A549 (cell line): ENCODE data around the gene GSAP. TPM values are rescaled to one million over a fixed set of nuclear protein-coding genes. Genes with fewer than 3 reads are reported as not detected.

ENCODE experiments used
- ATAC-seq, 2 experiments: fragments of 200-7000 bp in 1 of 2; fragments of >200 bp in 1 of 2; cut with Nextera tagmentation in 1 of 2; cut with Tn5 transposase in 1 of 2; 3 replicates each; pipeline versions ENCODE4 v1.8.0 to v1.9.1; 2018 to 2020; ENCODE audit warnings: mild to moderate bottlenecking in 1 of 2, moderate library complexity in 1 of 2
- CTCF ChIA-PET: fragments of 300-600 bp; sonication (Branson Sonifier 250); formaldehyde crosslinking; extraction: SDS; loops from one replicate; lab custom pipeline; 2021; ENCODE audit warnings: antibody characterized with exemption, inconsistent platforms; lab: Yijun Ruan, JAX
- POLR2A ChIA-PET: fragments of 350-600 bp; formaldehyde crosslinking; extraction: SDS; loops from one replicate; lab custom pipeline; 2021; ENCODE audit warnings: antibody characterized with exemption, inconsistent platforms; lab: Yijun Ruan, JAX
- DNase-seq, 2 experiments: peaks; one replicate each; pipeline versions ENCODE4 v3.0.0 to v3.0.0-alpha.2; 2011 to 2016; ENCODE audit warnings: low read depth in 1 of 2, low spot score in 1 of 2
- FAIRE-seq: peaks from 2 replicates; lab custom pipeline; 2011; peaks lifted over from hg19 to GRCh38; lab: Jason Lieb, UNC
- H3K27ac ChIP-seq, 2 experiments: fragments of >200 bp; sonication (Bioruptor Twin); formaldehyde crosslinking; 3 replicates each; pipeline ENCODE4 v1.5.1; 2016 to 2017
- H3K4me1 ChIP-seq: fragments of >200 bp; sonication (Bioruptor Twin); formaldehyde crosslinking; 3 replicates; pipeline ENCODE4 v1.6.1; 2016
- H3K4me2 ChIP-seq: fragments of >200 bp; sonication (Bioruptor Twin); formaldehyde crosslinking; 3 replicates; pipeline ENCODE4 v1.6.1; 2016
- H3K4me3 ChIP-seq: fragments of >200 bp; sonication (Bioruptor Twin); formaldehyde crosslinking; 3 replicates; pipeline ENCODE4 v1.5.1; 2016
- H3K9me3 ChIP-seq: fragments of >200 bp; sonication (Bioruptor Twin); formaldehyde crosslinking; 3 replicates; pipeline ENCODE4 v1.6.1; 2016
- CEBPB ChIP-seq, 2 experiments: fragments of >200 bp in 1 of 2; sonication (Bioruptor Twin) in 1 of 2; formaldehyde crosslinking in 1 of 2; IDR thresholded peaks; 2 replicates each; pipeline ENCODE4 v1.6.1; 2012 to 2016
- EHF ChIP-seq: fragments of 250-450 bp; sonication (Bioruptor Pico); IDR thresholded peaks from 2 replicates; pipeline ENCODE4 v1.5.0; 2020; ENCODE audit warnings: mild to moderate bottlenecking
- EP300 ChIP-seq, 2 experiments: fragments of >200 bp; sonication (Bioruptor Twin); formaldehyde crosslinking; IDR thresholded peaks; 2 replicates in 1 of 2; 3 replicates in 1 of 2; pipeline ENCODE4 v1.6.1; 2016 to 2017
- FOSB ChIP-seq: fragments of 250-450 bp; sonication (Bioruptor Pico); IDR thresholded peaks from 2 replicates; pipeline ENCODE4 v1.5.0; 2020; ENCODE audit warnings: mild to moderate bottlenecking, moderate library complexity
- FOSL2 ChIP-seq, 2 experiments: fragments of 450-650 bp in 1 of 2; fragments of >200 bp in 1 of 2; sonication (Bioruptor Twin) in 1 of 2; formaldehyde crosslinking; IDR thresholded peaks; 2 replicates each; pipeline versions ENCODE4 v1.5.0 to v1.6.1; 2016 to 2020; ENCODE audit warnings: mild to moderate bottlenecking in 1 of 2, moderate library complexity in 1 of 2
- HOXB5 ChIP-seq: fragments of 250-450 bp; sonication (Bioruptor Pico); IDR thresholded peaks from 2 replicates; pipeline ENCODE4 v1.5.0; 2020; ENCODE audit warnings: mild to moderate bottlenecking, moderate library complexity
- JUN ChIP-seq, 2 experiments: fragments of >200 bp; sonication (Bioruptor Twin); formaldehyde crosslinking; IDR thresholded peaks; 2 replicates in 1 of 2; 3 replicates in 1 of 2; pipeline ENCODE4 v1.6.1; 2016 to 2017
- KDM1A ChIP-seq: fragments of 200-600 bp; sonication (generic); IDR thresholded peaks from 2 replicates; pipeline ENCODE4 v1.6.1; 2016; ENCODE audit warnings: low read depth, mild to moderate bottlenecking
- KDM5A ChIP-seq: fragments of 200-600 bp; sonication (generic); IDR thresholded peaks from 2 replicates; pipeline ENCODE4 v1.6.1; 2016; ENCODE audit warnings: antibody characterized with exemption, mild to moderate bottlenecking
- MAFK ChIP-seq: fragments of 450-650 bp; IDR thresholded peaks from 2 replicates; pipeline ENCODE4 v1.6.1; 2014; ENCODE audit not compliant: partially characterized antibody
- PHF8 ChIP-seq: fragments of 200-600 bp; sonication (generic); IDR thresholded peaks from 2 replicates; pipeline ENCODE4 v1.6.1; 2016; ENCODE audit warnings: low read depth, mild to moderate bottlenecking, antibody characterized with exemption, moderate library complexity, borderline replicate concordance
- RAD21 ChIP-seq, 2 experiments: fragments of >200 bp in 1 of 2; sonication (Bioruptor Twin) in 1 of 2; formaldehyde crosslinking in 1 of 2; IDR thresholded peaks in 1 of 2; conservative IDR thresholded peaks in 1 of 2; 2 replicates in 1 of 2; 3 replicates in 1 of 2; pipeline ENCODE4 v1.6.1; 2012 to 2018; ENCODE audit warnings: inconsistent platforms in 1 of 2
- RCOR1 ChIP-seq: fragments of 150-350 bp; IDR thresholded peaks from 2 replicates; pipeline ENCODE4 v1.6.1; 2014; ENCODE audit warnings: antibody characterized with exemption, low read length, low read depth
- RFX5 ChIP-seq: fragments of 450-650 bp; IDR thresholded peaks from 2 replicates; pipeline ENCODE4 v1.7.1; 2014; ENCODE audit warnings: antibody characterized with exemption, mild to moderate bottlenecking, moderate library complexity
- RNF2 ChIP-seq: fragments of 200-600 bp; sonication (generic); IDR thresholded peaks from 2 replicates; pipeline ENCODE4 v1.6.1; 2016; ENCODE audit warnings: low read depth, mild to moderate bottlenecking, antibody characterized with exemption, moderate library complexity, borderline replicate concordance
- SMC3 ChIP-seq: fragments of >200 bp; sonication (Bioruptor Twin); formaldehyde crosslinking; IDR thresholded peaks from 3 replicates; pipeline ENCODE4 v1.6.1; 2018; ENCODE audit warnings: inconsistent platforms
- SREBF2 ChIP-seq: fragments of 450-650 bp; IDR thresholded peaks from 2 replicates; pipeline ENCODE4 v1.6.1; 2014; ENCODE audit warnings: mild to moderate bottlenecking, moderate library complexity
- ZC3H11A ChIP-seq: fragments of 450-650 bp; IDR thresholded peaks from 2 replicates; pipeline ENCODE4 v1.6.1; 2014; ENCODE audit warnings: antibody characterized with exemption, mild to moderate bottlenecking
- ZFP36 ChIP-seq: fragments of 450-650 bp; IDR thresholded peaks from 2 replicates; pipeline ENCODE4 v1.6.1; 2014; ENCODE audit warnings: borderline replicate concordance; ENCODE audit not compliant: partially characterized antibody
- WGBS: methylation state at CpG from one replicate; pipeline ENCODE4 v1.1.6; 2017; ENCODE audit errors: missing lambda C conversion rate; 5-methylcytosine and 5-hydroxymethylcytosine counted together
- polyA plus RNA-seq, 4 experiments: library from polyadenylated mRNA; depleted of rRNA in 3 of 4; stranded (reverse); fragments of >200 nt; fragmentation: RNase III in 1 of 4; extraction: RNeasy Plus Mini Kit Qiagen cat#74134 plus additional on column Dnase treatment in 1 of 4; gene quantifications; 2 replicates in 3 of 4; 3 replicates in 1 of 4; pipeline ENCODE4 v1.2.3, GENCODE V29; 2011 to 2017
- TF ChIP-seq, protein P1 (sequence below): fragments of 250-450 bp; sonication (Bioruptor Pico); IDR thresholded peaks from 2 replicates; pipeline ENCODE4 v1.5.0; 2020; ENCODE audit warnings: low read depth, mild to moderate bottlenecking, moderate library complexity
- TF ChIP-seq, protein P2 (sequence below): fragments of 150-350 bp; IDR thresholded peaks from 2 replicates; pipeline ENCODE4 v1.6.1; 2014; ENCODE audit warnings: low read depth, mild to moderate bottlenecking, low read length
- TF ChIP-seq, protein P3 (sequence below): fragments of >200 bp; sonication (Bioruptor Twin); formaldehyde crosslinking; IDR thresholded peaks from 3 replicates; pipeline ENCODE4 v1.5.1; 2016

GSAP gene
- polyA plus RNA-seq, 2 of the 4 experiments (the other 2 are of a cell fraction) = 4.1 to 18.6 TPM

DNA sequence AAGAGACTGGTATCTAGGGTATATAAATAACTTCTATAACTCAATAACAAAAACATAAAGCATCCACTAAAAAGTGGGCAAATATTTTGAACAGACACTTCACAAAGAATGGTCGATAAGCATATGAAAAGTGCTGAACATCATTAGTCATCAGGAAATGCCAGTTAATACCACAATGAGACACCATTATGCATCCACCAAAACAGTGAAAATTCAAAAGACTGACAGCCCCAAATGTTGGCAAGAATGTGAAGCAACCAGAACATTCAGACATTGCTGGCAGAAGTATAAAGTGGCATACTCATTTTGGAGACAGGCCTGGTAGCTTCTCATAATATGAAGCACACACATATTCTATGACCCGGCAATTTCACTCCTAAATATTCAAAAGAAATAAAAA, 26.5 kb upstream of the GSAP start:
- H3K4me2 ChIP-seq = no peak overlapping the region
- H3K4me1 ChIP-seq = peaks cover 48% of the 10 kb centered on the region
- ATAC-seq (no peak), FAIRE-seq (no peak), DNase-seq (no peak)
- no peak for TF ChIP-seq EHF
- TF ChIP-seq PHF8 = no peak
- no peak for TF ChIP-seq FOSL2 (IDR thresholded peaks at IDR 0.05)
- 0 out of 2 replicates have a peak, but pooled peaks have one; percentile 9 for TF ChIP-seq FOSL2 (CRISPR knock-in tag; IDR thresholded peaks at IDR 0.05)
- TF ChIP-seq, protein P1, sequence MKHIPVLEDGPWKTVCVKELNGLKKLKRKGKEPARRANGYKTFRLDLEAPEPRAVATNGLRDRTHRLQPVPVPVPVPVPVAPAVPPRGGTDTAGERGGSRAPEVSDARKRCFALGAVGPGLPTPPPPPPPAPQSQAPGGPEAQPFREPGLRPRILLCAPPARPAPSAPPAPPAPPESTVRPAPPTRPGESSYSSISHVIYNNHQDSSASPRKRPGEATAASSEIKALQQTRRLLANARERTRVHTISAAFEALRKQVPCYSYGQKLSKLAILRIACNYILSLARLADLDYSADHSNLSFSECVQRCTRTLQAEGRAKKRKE = no peak
- TF ChIP-seq RNF2 = no peak
- no peaks in the 10 kb centered on the region for H3K9me3 ChIP-seq
- H3K27ac ChIP-seq = peak overlapping the region; percentile 16 to 19; a peak in 3 of 6 replicates
- POLR2A ChIA-PET = interaction anchor here (0.8 kb wide), 1 partner anchor 93 kb away, joined by 3 read pairs; no protein-coding TSS in a partner anchor
- CTCF ChIA-PET = interaction anchor here (0.8 kb wide), 1 partner anchor 209 kb away, joined by 4 read pairs; no protein-coding TSS in a partner anchor
- WGBS = 58% methylated on average over 2 of the region's 2 CpGs
- H3K4me3 ChIP-seq = no peak overlapping the region

DNA sequence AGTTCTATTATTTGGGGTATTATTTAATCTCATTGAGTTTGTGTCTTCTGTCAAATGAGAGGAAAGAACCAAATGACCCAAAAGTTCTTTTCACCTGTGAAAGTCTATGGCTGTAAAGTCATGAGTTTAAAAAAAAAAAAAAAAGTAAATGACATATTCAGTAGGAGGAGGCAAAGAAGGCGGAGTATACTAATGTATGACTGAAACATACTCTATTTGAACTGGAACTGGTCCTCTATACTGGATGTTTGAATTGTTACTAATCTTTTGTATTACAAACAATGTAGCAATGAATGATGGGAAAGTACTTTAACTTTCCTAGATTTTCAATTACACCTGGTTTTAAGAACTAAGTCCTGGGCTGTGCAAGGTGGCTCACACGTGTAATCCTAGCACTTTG, 24.9 kb upstream of the GSAP start:
- no peak for TF ChIP-seq SREBF2
- no peak for TF ChIP-seq KDM5A
- TF ChIP-seq SMC3 = no peak
- TF ChIP-seq RNF2 = no peak
- TF ChIP-seq EP300 (IDR thresholded peaks at IDR 0.05) = no peak
- TF ChIP-seq RCOR1 = no peak
- TF ChIP-seq, protein P2, sequence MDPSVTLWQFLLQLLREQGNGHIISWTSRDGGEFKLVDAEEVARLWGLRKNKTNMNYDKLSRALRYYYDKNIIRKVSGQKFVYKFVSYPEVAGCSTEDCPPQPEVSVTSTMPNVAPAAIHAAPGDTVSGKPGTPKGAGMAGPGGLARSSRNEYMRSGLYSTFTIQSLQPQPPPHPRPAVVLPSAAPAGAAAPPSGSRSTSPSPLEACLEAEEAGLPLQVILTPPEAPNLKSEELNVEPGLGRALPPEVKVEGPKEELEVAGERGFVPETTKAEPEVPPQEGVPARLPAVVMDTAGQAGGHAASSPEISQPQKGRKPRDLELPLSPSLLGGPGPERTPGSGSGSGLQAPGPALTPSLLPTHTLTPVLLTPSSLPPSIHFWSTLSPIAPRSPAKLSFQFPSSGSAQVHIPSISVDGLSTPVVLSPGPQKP = no peak
- no peak for TF ChIP-seq JUN (IDR thresholded peaks at IDR 0.05)
- no peak for TF ChIP-seq HOXB5 (CRISPR knock-in tag)
- TF ChIP-seq, protein P3, sequence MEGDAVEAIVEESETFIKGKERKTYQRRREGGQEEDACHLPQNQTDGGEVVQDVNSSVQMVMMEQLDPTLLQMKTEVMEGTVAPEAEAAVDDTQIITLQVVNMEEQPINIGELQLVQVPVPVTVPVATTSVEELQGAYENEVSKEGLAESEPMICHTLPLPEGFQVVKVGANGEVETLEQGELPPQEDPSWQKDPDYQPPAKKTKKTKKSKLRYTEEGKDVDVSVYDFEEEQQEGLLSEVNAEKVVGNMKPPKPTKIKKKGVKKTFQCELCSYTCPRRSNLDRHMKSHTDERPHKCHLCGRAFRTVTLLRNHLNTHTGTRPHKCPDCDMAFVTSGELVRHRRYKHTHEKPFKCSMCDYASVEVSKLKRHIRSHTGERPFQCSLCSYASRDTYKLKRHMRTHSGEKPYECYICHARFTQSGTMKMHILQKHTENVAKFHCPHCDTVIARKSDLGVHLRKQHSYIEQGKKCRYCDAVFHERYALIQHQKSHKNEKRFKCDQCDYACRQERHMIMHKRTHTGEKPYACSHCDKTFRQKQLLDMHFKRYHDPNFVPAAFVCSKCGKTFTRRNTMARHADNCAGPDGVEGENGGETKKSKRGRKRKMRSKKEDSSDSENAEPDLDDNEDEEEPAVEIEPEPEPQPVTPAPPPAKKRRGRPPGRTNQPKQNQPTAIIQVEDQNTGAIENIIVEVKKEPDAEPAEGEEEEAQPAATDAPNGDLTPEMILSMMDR = no peak
- no peak for TF ChIP-seq CEBPB (IDR thresholded peaks at IDR 0.05)
- POLR2A ChIA-PET = no interaction called here
- H3K4me2 ChIP-seq = peak overlapping the region; percentile 24; the same call in 2 of the 3 replicates
- 47% methylated on average over 2 of the region's 2 CpGs for WGBS
- no peak overlapping the region for H3K4me3 ChIP-seq
- ATAC-seq = peak; percentile 36 to 39; a peak in 3 of 6 replicates
- DNase-seq = no peak
- H3K9me3 ChIP-seq = no peaks in the 10 kb centered on the region
- FAIRE-seq = no peak
- H3K27ac ChIP-seq = peak overlapping the region; percentile 72 to 84; a peak in 5 of 6 replicates
- H3K4me1 ChIP-seq = peaks cover 48% of the 10 kb centered on the region
- CTCF ChIA-PET = interaction anchor here (0.7 to 1.9 kb wide), 5 partner anchors 12 to 209 kb away, joined by 3 to 8 read pairs (median 5); no protein-coding TSS in a partner anchor

DNA sequence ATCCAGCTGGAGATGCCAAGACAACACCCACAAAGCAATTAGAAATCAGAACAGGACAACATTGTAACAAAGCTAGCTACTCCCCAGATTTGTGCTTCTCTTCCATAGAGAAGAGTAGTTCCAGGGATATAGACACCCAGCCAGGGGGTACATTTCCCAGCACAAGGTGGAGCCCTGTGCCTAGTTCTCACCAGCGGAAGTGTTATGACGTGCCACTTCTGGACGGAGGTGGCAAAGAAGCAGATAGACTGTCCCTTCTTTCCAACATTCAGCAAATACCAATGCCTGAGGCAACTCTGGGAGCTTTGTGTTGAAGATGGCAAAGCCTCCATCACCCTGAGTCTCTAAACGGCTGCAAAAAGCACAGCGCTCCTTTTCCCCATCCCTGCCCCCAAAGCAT, 23.4 kb upstream of the GSAP start:
- FAIRE-seq = no peak
- peak; percentile 99 for ATAC-seq
- peak overlapping the region; percentile 61 for H3K4me2 ChIP-seq
- WGBS = 26% methylated on average over 5 of the region's 5 CpGs
- DNase-seq = peak; percentile 51 to 78
- TF ChIP-seq PHF8 (no peak), KDM1A (no peak), ZC3H11A (no peak), ZFP36 (no peak), RFX5 (no peak), MAFK (peak; percentile 2), SMC3 (peak; percentile 95), JUN (IDR thresholded peaks at IDR 0.05) (peak in 1 of 2 experiments; percentile 25; a peak in 1 of 5 replicates), RAD21 (conservative IDR thresholded peaks at IDR 0.05 in 1 of 2, IDR thresholded peaks at IDR 0.05 in 1 of 2) (peak; percentile 92 to 95), FOSB (no peak)
- TF ChIP-seq, protein P3 = peak; percentile 82
- peak overlapping the region; percentile 72 to 84 for H3K27ac ChIP-seq
- POLR2A ChIA-PET = interaction anchor here (0.7 to 1.5 kb wide), 4 partner anchors 13 to 100 kb away, joined by 3 to 5 read pairs (median 4); partner anchors contain the start of genes GSAP and PTPN12
- H3K4me3 ChIP-seq = no peak overlapping the region
- H3K9me3 ChIP-seq = no peaks in the 10 kb centered on the region
- CTCF ChIA-PET = interaction anchor here (0.5 to 2.2 kb wide), 49 partner anchors 8 to 326 kb away, joined by 3 to 20 read pairs (median 4); no protein-coding TSS in a partner anchor
- H3K4me1 ChIP-seq = peaks cover 48% of the 10 kb centered on the region
